ENCODE data around the gene JAG1.
"Not testable (repeated sequence)": the region's sequence is repeated elsewhere in the genome, so short reads cannot be mapped to it uniquely, and the experiment has no call there.

JAG1 gene

DNA sequence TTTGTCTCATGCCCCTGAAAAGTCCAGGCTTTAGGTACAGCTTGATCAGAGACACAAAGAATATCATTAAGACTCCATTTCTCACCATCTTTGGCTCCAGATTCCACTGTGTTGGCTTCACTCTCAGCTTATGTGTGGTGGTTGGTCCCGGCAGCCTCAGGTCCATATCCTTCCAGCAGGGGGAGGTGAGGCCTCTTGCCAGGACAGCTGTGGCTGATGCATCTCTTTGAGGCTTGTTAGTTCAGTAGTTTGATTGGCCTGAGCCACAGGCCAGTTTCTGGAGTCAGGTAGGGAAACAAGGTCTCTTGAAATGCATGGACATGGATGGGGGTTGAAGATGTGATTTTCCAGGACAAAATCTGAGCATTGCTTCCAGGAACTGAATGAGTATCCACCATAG lies 62.4 kb downstream of the JAG1 start:
- no peak for DNase-seq (ENCODE audit: low read depth in 3 of 3)

- no peak for DNase-seq (ENCODE audit: low read depth in 3 of 3)
Observed at GRCh38 chr20:10610251-10610650, 63.5 kb downstream of the JAG1 start.

- DNase-seq (ENCODE audit: low read depth in 3 of 3): no peak
Observed at GRCh38 chr20:10609770-10610169, 64.0 kb downstream of the JAG1 start.

- no peak for DNase-seq (ENCODE audit: low read depth in 3 of 3)
Observed at GRCh38 chr20:10609276-10609675, 64.5 kb downstream of the JAG1 start.

DNA sequence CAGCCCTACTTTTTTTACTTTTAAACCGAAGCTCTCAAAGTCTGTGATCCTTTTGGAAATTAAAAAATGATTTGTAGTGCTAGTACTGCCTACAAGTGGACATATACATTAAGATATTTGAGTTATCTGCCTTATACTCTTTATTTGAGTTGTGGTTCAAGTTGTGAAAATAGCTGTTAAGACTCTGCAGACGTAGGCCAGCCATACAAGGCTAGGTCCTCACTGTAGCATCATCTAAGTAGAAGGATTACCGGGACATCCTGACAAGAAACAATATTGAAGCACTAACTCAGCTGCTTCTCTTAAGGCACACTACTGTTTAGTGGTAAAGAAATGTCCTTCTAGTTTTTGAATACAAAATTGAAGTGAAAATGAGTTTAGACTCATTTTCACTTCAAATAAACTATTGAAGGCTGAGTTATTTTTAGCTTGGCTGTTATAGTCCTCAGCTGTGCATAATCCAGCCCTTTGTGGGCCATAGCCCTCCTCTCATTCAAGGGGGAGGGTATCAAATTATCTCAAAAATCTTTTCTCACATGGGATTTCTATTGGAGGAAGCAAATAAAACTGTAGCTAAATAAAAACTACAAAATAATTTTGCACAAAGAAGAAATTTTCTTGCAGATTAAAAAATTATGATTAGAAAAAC lies 68.1 kb downstream of the JAG1 start:
- DNase-seq (ENCODE audit: low read depth in 3 of 3): no peak

GRCh38 chr20:10604865-10605440 lies 68.8 kb downstream of the JAG1 start:
- no peak for DNase-seq (ENCODE audit: low read depth in 3 of 3)

GRCh38 chr20:10603971-10604864 lies 69.6 kb downstream of the JAG1 start:
- DNase-seq (ENCODE audit: low read depth in 3 of 3): no peak

GRCh38 chr20:10603378-10603777 lies 70.4 kb downstream of the JAG1 start:
- no peak for DNase-seq (ENCODE audit: low read depth in 3 of 3)

- no peak for DNase-seq (ENCODE audit: low read depth in 3 of 3)
Observed at GRCh38 chr20:10602221-10602871, 71.5 kb downstream of the JAG1 start.

DNA sequence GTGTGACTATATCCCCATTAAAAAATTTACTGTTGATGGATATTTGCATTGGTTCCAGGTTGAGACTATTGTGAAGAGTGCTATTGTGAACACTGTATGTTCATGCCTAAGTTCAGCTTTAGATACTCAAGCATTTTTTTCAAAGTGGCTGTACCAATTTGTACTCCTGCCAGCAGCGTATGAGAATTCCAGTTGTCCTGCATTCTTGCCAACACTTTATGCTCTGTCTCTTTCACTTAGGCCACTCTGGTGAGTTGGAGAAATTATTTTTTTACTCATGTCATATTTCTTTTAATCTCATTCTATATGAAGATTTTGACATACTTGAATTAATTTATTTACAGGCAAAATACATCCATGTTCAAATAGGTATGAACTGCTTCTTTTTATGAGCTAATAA lies 76.2 kb downstream of the JAG1 start:
- no peak for DNase-seq (ENCODE audit: low read depth in 3 of 3)

DNA sequence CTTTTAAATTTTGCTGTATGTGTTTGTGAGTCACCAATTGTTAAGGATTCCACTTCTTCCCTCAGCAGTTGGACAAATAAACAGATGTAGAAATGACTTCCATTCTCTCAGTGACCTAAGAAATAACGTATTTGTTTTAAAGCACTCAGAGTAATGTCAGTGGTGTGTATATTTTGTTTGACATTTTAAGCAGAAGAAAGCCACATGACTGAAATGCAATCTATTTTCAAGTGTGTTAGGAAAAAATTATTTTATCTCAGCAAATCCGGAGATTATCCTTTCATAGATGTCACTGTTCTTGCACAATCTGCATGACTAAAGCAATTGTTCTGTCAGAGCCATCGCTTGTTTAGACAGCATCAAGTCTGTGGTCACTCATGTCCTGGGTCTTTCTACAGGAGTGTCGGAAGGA lies 77.1 kb downstream of the JAG1 start:
- no peak for DNase-seq (ENCODE audit: low read depth in 3 of 3)

DNA sequence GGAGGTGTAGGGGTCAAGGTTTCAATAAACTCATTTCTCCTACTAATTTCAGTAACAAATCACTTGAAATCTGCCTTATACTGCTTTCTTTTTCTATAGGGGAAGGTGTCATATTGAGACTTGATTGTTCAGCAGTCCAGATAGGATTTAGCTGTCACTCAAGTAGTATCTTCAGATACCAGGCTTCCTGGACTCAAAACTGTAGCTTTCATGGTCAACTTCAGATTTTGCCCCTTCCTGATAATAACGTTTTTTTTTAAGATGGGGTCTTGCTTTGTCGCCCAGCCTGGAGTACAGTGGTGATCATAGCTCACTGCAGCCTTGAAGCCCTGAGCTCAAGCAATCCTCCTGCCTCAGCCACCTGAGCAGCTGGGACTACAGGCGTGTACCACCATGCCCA lies 77.8 kb downstream of the JAG1 start:
- no peak for DNase-seq (ENCODE audit: low read depth in 3 of 3)

DNA sequence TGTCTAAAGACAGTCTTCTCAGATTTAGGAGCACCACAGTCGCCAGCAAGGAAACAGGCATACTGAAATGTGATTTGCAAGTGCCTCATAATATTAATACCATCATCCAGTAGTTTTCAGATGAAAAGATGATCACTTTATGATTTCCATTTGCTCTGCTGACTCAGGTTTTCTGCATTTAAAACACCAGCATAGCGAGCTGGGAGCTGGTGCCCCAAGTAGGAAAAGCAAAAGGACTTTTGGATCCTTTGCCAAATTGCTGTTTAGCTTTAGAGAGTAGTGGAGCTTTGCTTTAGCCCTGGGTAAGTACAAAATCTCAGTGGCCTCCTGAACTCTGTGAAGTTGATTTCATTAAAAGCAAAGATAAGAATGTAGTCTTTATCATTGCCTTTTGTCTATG lies 78.5 kb downstream of the JAG1 start:
- DNase-seq (ENCODE audit: low read depth in 3 of 3): no peak

- no peak for DNase-seq (ENCODE audit: low read depth in 3 of 3)
Observed at GRCh38 chr20:10594296-10594868, 79.4 kb downstream of the JAG1 start.

GRCh38 chr20:10591946-10592521 lies 81.8 kb downstream of the JAG1 start:
- DNase-seq (ENCODE audit: low read depth in 3 of 3): no peak

DNA sequence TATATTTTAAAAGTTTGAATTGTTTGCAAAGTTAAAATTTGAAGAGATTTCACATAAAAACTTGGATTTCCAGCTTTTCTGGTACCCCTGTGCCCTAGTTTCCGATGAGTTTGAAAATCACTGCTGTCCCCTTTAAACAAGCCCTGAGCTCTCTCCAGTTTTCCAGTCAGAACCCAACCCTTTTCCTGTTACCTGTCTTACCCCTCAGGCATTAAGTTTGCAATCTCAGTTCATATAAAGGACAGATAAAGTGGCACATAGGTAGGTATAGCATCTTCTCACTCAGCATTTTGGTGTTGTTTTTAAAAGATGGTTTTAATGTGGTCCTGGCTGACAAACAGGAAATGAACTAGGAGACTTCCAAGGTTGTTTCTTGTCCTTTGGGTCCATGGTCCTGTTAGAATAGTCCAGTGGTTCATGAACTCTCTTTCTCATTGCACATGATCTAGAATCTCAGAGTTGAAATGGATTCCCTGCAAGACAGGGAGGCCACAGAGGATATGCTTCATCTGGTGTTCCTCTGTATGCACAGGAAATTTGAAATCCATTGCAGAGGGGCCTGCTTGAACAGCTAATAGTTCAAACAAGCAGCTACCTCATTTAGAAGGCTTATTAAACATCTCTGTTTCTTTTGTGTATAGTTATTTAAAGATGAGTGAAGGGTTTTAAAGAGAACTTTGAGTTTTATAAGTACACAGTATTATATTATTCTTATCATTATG lies 82.7 kb downstream of the JAG1 start:
- DNase-seq (ENCODE audit: low read depth in 3 of 3): no peak

- not testable (repeated sequence) for DNase-seq (ENCODE audit: low read depth in 3 of 3)
Observed at GRCh38 chr20:10590446-10590845, 83.4 kb downstream of the JAG1 start.

All from stimulated activated CD4-positive, alpha-beta T cell treated with anti-CD3 and anti-CD28 coated beads, TNF-alpha, amount 100 ng/mL, for 24 hours (primary cell).